Measurements from ENCODE around the gene TOR1A. TPM values are rescaled to one million over a fixed set of nuclear protein-coding genes. Genes with fewer than 3 reads are reported as not detected.

The TOR1A gene
- total RNA-seq, 2 donors from 2014 or later: 27.3 to 51.7 TPM

DNA sequence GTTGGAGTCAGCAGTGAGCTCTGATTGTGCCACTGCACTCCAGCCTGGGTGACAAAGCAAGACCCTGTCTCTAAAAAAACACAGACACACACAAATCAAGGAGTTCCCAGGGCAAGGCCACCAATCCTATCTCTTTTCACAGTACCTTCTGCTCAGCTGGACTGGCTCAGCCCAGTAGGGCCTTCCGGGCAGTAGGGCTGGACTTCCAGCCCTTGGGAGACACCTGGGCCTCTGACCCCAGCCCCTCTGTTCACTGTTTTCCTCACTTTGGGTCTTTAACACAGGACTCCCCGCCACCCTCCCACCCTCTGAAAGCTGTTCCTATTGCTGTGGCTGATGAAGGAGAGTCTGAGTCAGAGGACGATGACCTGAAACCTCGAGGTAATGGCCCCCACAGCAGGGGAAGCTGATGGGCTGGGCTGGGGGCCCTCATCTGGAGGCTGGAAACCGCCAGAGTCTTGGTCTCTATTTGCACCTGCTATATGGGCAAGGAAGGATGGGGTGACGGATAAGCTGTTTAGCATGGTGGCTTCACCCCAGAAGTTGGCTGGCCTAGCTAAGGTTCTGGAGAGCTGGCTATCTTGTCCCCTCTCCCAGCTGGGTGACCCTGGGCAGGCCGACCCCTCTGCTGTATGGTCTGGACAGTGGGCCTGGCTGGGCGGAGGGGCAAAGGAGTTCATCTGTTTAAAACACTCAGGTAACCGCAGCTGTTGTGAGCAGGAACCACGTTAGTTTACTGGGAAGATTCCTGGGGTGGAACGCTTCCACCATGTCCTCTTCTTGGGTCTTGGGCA lies 36.9 kb upstream of the TOR1A start:
- Mint-ChIP-seq H3K27ac (peak overlapping the region; percentile 57), H3K36me3 (ENCODE audit: low read depth) (peaks cover 68% of the 10 kb centered on the region), H3K27me3 (no peaks in the 10 kb centered on the region), H3K4me1 (peaks cover 25% of the 10 kb centered on the region), H3K9me3 (no peaks in the 10 kb centered on the region), H3K4me3 (peak overlapping the region; percentile 31)
- ATAC-seq (replicated peaks): peak; percentile 56

DNA sequence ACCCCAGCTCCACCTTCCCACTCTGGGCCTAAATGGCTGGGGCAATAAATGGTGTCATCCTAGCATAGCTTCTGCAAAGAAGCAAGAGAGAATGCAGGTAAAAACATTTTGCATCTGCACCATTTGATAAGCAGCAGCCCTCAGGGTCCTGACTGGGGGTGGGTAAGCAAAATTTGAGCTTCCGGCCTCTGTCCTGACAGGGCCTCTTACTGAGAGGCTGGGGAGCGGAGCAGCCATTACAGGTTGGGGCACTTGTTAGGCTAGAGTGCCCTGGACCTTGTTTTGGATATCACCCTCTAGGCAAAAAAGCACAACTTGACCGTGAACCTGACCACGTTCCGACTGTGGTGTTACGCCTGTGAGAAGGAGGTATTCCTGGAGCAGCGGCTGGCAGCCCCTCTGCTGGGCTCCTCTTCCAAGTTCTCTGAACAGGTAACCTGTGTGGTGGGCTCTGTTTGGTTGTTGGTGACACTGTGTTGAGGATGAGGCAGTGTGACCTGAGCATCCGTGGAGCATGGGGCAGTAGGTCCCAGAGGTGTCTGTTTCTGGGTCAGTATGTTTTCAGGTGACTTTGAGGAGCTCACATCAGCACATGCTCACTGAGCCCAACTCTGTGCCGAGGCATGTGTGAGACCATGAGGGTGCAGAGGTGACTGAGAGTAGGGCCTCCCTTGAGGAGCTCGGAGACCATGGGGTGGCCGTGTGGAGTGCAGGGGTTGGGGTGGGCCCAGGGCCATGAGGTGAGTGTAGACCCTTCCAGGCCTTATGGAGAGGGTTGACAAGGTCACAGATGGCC lies 34.4 kb upstream of the TOR1A start:
- Mint-ChIP-seq H3K4me3 (no peak overlapping the region), H3K27ac (no peak overlapping the region), H3K9me3 (no peaks in the 10 kb centered on the region), H3K27me3 (no peaks in the 10 kb centered on the region), H3K36me3 (ENCODE audit: low read depth) (peaks cover 75% of the 10 kb centered on the region), H3K4me1 (peaks cover 24% of the 10 kb centered on the region)
- no peak for ATAC-seq (replicated peaks)

DNA sequence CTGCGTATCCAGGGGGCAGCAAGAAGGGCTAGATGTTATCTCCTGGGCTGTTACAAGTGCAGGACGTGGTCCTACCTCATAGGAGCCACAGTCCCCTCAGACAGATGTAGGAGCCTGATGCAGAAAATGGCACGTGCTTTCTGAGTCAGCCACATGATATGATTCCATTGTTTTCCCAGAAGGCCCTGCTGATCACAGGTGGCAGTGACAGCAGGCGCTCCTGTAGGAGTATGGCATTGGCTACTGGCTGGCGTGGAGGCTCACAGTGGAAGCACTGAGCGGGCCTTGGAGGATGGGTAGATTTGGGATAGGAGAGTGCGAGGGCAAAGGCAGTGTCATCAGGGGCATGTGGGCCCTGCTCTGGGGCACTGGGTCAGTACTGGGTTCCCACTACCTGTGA lies 33.3 kb upstream of the TOR1A start:
- peaks cover 18% of the 10 kb centered on the region for H3K4me1 Mint-ChIP-seq
- no peaks in the 10 kb centered on the region for H3K27me3 Mint-ChIP-seq
- ATAC-seq (replicated peaks): no peak

DNA sequence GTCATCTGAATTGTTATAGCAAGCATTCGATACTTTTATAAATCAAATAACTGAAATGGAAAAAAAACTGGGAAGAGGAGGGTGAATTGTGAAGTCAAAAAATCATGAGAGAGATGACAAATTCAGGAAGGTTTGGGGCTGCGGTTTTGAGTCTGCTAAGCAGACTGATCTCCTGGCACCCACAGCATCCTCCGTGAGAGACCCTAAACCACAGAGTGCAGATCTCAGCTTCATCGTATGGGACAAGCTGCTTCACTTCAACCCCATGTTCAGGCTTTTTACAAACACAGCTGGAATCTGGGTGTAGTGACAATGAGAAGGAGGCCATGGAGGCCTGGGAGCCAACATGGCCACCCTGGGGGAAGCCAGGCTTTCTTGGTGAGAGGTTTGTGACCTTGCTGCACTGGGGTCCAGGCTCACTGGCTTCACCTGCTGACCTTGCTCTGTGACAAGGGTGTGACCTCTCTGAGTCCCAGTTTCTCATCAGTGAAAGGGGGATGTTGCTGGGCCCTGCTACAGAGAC lies 30.7 kb upstream of the TOR1A start:
- H3K27me3 Mint-ChIP-seq: no peaks in the 10 kb centered on the region
- H3K27ac Mint-ChIP-seq: peak overlapping the region; percentile 69
- no peak for ATAC-seq (replicated peaks)
- H3K36me3 Mint-ChIP-seq (ENCODE audit: low read depth): peaks cover 88% of the 10 kb centered on the region
- H3K4me1 Mint-ChIP-seq: peaks cover 19% of the 10 kb centered on the region
- H3K9me3 Mint-ChIP-seq: no peaks in the 10 kb centered on the region
- peak overlapping the region; percentile 18 for H3K4me3 Mint-ChIP-seq

More for the DNA sequence above, 33.3 kb upstream of the TOR1A start:
- Mint-ChIP-seq H3K9me3 (no peaks in the 10 kb centered on the region), H3K4me3 (no peak overlapping the region), H3K27ac (peak overlapping the region; percentile 0), H3K36me3 (ENCODE audit: low read depth) (peaks cover 79% of the 10 kb centered on the region)

- Mint-ChIP-seq H3K27ac (peak overlapping the region; percentile 69), H3K4me1 (peaks cover 19% of the 10 kb centered on the region), H3K9me3 (no peaks in the 10 kb centered on the region), H3K4me3 (no peak overlapping the region), H3K36me3 (ENCODE audit: low read depth) (peaks cover 88% of the 10 kb centered on the region), H3K27me3 (no peaks in the 10 kb centered on the region)
- ATAC-seq (replicated peaks): no peak
Measured at GRCh38 chr9:129853614-129854013, 29.7 kb upstream of the TOR1A start.

GRCh38 chr9:129852579-129852978 lies 28.6 kb upstream of the TOR1A start:
- no peak overlapping the region for H3K27ac Mint-ChIP-seq
- H3K27me3 Mint-ChIP-seq: no peaks in the 10 kb centered on the region
- no peak overlapping the region for H3K4me3 Mint-ChIP-seq
- H3K9me3 Mint-ChIP-seq: no peaks in the 10 kb centered on the region
- no peak for ATAC-seq (replicated peaks)
- H3K4me1 Mint-ChIP-seq: peaks cover 19% of the 10 kb centered on the region
- peaks cover 81% of the 10 kb centered on the region for H3K36me3 Mint-ChIP-seq (ENCODE audit: low read depth)

DNA sequence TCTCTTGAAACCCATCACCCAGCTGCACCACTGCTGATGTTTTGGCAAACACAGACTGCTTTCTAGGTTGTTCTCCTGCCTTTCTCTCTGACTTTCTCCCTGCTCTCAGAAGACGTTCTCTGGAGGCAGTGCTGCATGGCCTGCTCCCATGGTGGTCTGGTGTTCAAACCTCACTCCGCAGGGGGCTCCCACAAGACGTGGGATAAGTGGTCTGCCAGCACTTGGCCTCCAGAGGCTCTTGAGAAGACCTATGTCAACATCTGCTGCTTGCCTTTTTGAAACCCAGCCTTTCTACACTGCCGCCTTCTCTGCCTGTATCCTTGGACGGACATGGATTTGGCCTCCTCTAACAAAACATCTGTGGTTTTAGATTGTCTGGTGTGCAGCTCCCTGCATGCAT lies 27.9 kb upstream of the TOR1A start:
- H3K9me3 Mint-ChIP-seq: no peaks in the 10 kb centered on the region
- no peaks in the 10 kb centered on the region for H3K27me3 Mint-ChIP-seq
- H3K4me1 Mint-ChIP-seq: peaks cover 19% of the 10 kb centered on the region
- ATAC-seq (replicated peaks): no peak
- H3K27ac Mint-ChIP-seq: no peak overlapping the region
- H3K36me3 Mint-ChIP-seq (ENCODE audit: low read depth): peaks cover 74% of the 10 kb centered on the region
- no peak overlapping the region for H3K4me3 Mint-ChIP-seq

GRCh38 chr9:129850821-129851550 lies 27.1 kb upstream of the TOR1A start:
- H3K4me3 Mint-ChIP-seq: no peak overlapping the region
- H3K27me3 Mint-ChIP-seq: no peaks in the 10 kb centered on the region
- no peak for ATAC-seq (replicated peaks)
- peaks cover 19% of the 10 kb centered on the region for H3K4me1 Mint-ChIP-seq
- peak overlapping the region; percentile 17 for H3K27ac Mint-ChIP-seq
- H3K9me3 Mint-ChIP-seq: no peaks in the 10 kb centered on the region
- peaks cover 65% of the 10 kb centered on the region for H3K36me3 Mint-ChIP-seq (ENCODE audit: low read depth)

DNA sequence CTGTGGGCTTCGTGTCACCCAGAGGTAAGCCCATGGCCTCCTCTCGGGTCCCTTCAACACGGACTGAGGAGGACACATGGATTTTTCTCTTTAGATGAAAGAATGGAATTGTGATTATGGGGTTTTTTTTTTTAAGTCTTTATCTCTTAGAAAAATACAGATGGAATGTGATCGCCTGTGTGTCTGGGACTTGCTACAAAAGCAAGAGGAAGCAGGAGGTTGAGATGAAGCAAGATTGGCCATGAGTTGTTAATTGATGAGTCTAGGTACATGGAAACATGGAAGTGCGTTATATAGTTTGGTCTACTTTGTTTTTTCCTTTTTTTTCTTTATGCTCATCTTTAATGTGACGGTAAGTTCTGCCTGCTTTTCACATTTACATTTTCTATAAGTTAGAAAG lies 26.0 kb upstream of the TOR1A start:
- H3K4me3 Mint-ChIP-seq: no peak overlapping the region
- no peaks in the 10 kb centered on the region for H3K27me3 Mint-ChIP-seq
- no peaks in the 10 kb centered on the region for H3K9me3 Mint-ChIP-seq
- ATAC-seq (replicated peaks): no peak
- peaks cover 19% of the 10 kb centered on the region for H3K4me1 Mint-ChIP-seq
- H3K27ac Mint-ChIP-seq: peak overlapping the region; percentile 17
- peaks cover 55% of the 10 kb centered on the region for H3K36me3 Mint-ChIP-seq (ENCODE audit: low read depth)

DNA sequence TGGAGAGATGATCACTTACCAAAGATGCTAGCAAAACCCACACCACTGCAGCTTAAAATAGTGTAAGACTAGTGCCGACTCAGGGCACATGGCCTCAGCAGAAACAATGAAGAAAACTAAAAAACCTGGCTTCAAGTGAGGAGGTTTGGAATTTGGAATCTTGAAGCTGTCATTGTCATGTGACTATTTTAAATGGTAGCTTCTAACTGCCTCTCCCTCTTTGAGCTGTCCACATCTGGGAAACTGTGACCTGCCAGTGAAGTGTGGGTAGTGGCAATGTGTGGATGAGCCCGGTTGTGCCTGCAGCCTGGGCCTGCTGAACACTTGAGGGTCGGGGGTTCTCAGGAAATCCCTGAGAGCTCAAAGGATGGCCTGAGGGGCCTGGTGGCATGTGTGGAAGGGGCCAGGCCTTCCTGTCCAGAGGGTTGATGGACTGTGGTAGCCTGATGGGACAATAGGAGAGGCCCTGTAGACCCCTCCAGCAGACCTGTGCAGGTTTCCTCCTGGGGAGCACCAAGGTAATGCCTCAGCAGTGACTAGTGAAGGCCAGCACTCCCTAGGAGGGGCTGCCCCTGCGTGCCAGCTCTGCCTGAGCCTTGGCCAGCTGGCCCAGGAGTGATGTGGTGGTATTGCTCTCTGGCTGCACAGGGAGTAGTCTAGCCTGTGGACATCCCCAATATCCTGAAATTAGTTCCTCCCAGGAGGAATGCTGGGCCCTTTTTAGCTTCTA lies 24.9 kb upstream of the TOR1A start:
- Mint-ChIP-seq H3K4me1 (peaks cover 9% of the 10 kb centered on the region), H3K27me3 (no peaks in the 10 kb centered on the region), H3K4me3 (no peak overlapping the region), H3K27ac (peak overlapping the region; percentile 17), H3K9me3 (no peaks in the 10 kb centered on the region), H3K36me3 (ENCODE audit: low read depth) (peaks cover 44% of the 10 kb centered on the region)
- no peak for ATAC-seq (replicated peaks)

- no peaks in the 10 kb centered on the region for H3K9me3 Mint-ChIP-seq
- H3K4me3 Mint-ChIP-seq: no peak overlapping the region
- H3K4me1 Mint-ChIP-seq: peaks cover 12% of the 10 kb centered on the region
- no peaks in the 10 kb centered on the region for H3K27me3 Mint-ChIP-seq
- peak overlapping the region; percentile 81 for H3K27ac Mint-ChIP-seq
- no peak for ATAC-seq (replicated peaks)
- peaks cover 16% of the 10 kb centered on the region for H3K36me3 Mint-ChIP-seq (ENCODE audit: low read depth)
Measured at GRCh38 chr9:129845373-129845772, 21.4 kb upstream of the TOR1A start.

GRCh38 chr9:129841071-129841470 lies 17.1 kb upstream of the TOR1A start:
- H3K27me3 Mint-ChIP-seq: no peaks in the 10 kb centered on the region
- peaks cover 32% of the 10 kb centered on the region for H3K4me1 Mint-ChIP-seq
- H3K9me3 Mint-ChIP-seq: no peaks in the 10 kb centered on the region

DNA sequence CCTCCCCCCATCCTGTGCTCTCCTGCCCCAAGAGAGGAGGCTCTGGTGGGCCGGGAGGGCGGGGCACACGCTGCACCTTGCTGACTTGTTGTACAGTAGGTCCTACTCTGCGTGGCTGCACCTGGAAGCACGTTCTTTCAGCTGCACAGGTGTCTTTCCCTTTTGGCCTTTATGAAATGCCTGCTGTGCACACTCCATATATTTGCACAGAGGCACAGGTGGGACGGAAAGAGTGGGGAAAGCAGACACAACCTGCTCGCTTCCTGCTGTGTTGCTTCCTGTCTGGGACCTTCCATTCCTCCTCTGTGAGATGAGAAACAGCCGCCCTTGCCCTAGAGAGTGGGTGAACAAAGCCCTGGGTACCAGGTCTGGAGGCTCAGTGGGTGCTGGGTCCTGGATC lies 16.1 kb upstream of the TOR1A start:
- H3K9me3 Mint-ChIP-seq: no peaks in the 10 kb centered on the region
- peak overlapping the region; percentile 92 for H3K27ac Mint-ChIP-seq
- H3K4me1 Mint-ChIP-seq: peaks cover 32% of the 10 kb centered on the region
- peaks cover 36% of the 10 kb centered on the region for H3K36me3 Mint-ChIP-seq (ENCODE audit: low read depth)
- no peak for ATAC-seq (replicated peaks)
- peak overlapping the region; percentile 96 for H3K4me3 Mint-ChIP-seq
- no peaks in the 10 kb centered on the region for H3K27me3 Mint-ChIP-seq

More at GRCh38 chr9:129841071-129841470, 17.1 kb upstream of the TOR1A start:
- ATAC-seq (replicated peaks): no peak
- Mint-ChIP-seq H3K27ac (peak overlapping the region; percentile 74), H3K36me3 (ENCODE audit: low read depth) (peaks cover 30% of the 10 kb centered on the region), H3K4me3 (peak overlapping the region; percentile 27)
